Ovary (tissue), 9 donors: ENCODE measurements around the gene TRMT6. TPM values are rescaled to one million over a fixed set of nuclear protein-coding genes. Genes with fewer than 3 reads are reported as not detected.

Experiments
- DNase-seq, 5 donors: peaks; one replicate each; pipeline ENCODE4 v3.0.0-alpha.2; 2019 to 2020
- H3K27ac ChIP-seq, 2 donors: fragments of 200-600 bp; one replicate each; pipeline versions ENCODE4 v1.5.1 to v1.8.0; 2019 to 2022
- H3K27me3 ChIP-seq: fragments of 200-600 bp; one replicate; pipeline ENCODE4 v1.8.0; 2022
- H3K36me3 ChIP-seq: fragments of 200-600 bp; sonication (generic); one replicate; pipeline ENCODE4 v1.5.1; 2019
- H3K4me1 ChIP-seq: one replicate; pipeline ENCODE4 v1.8.1; 2013; ENCODE audit warnings: mild to moderate bottlenecking, moderate library complexity; ENCODE audit not compliant: insufficient read depth
- H3K4me3 ChIP-seq: fragments of 200-600 bp; sonication (generic); one replicate; pipeline ENCODE4 v1.5.1; 2017
- H3K9me3 ChIP-seq, 2 donors: fragments of 200-600 bp in 1 of 2; sonication (generic) in 1 of 2; one replicate each; pipeline versions ENCODE4 v1.5.1 to v1.8.1; 2013 to 2019; ENCODE audit warnings: mild to moderate bottlenecking in 1 of 2, moderate library complexity in 1 of 2
- EP300 ChIP-seq: sonication (generic); formaldehyde crosslinking; IDR thresholded peaks from one replicate; pipeline ENCODE4 v1.6.1; 2017; ENCODE audit warnings: antibody characterized with exemption
- POLR2A ChIP-seq: fragments of 450-650 bp; IDR thresholded peaks from one replicate; pipeline ENCODE4 v1.6.1; 2017; ENCODE audit warnings: antibody characterized with exemption, mild to moderate bottlenecking, moderate library complexity
- WGBS, 3 donors: extraction: QIAGEN DNeasy Blood & Tissue Kit in 1 of 3; methylation state at CpG; one replicate each; pipeline versions ENCODE4 v1.1.5 to v1.1.7; 2013 to 2017; 5-methylcytosine and 5-hydroxymethylcytosine counted together
- intact Hi-C, 4 donors: fragments of 100-400 bp; cut with DNase I; formaldehyde crosslinking; loops; one replicate each; pipeline versions ENCODE4 v1.11.0 to v1.15.1; 2022 to 2023
- polyA plus RNA-seq, 2 donors: library from polyadenylated mRNA; stranded (reverse); fragments of 200-250 nt in 1 of 2; fragments of 350-450 nt in 1 of 2; fragmentation: Illumina TruSeq in 1 of 2; extraction: RNeasy Lipid Tissue Mini Kit (QIAGEN cat#74804) in 1 of 2; gene quantifications; one replicate each; pipeline ENCODE4 v1.2.3, GENCODE V29; 2013 to 2014
- total RNA-seq, 7 donors: library from RNA; depleted of rRNA in 2 of 7; stranded (reverse); fragments of >200 nt in 2 of 7; fragmentation: NEBNext Ultra II Directional in 3 of 7; extraction: Animal tissue kit (Norgen Biotek cat#: 25700) in 3 of 7; gene quantifications; one replicate each; pipeline versions ENCODE4 v1.1.0 to v1.2.4, GENCODE V29; 2016 to 2023
- TF ChIP-seq, protein P1 (sequence below), 3 donors: fragments of 450-650 bp in 2 of 3; fragments of 200-600 bp in 1 of 3; IDR thresholded peaks; one replicate each; pipeline versions ENCODE4 v1.5.1 to v1.8.0; 2016 to 2022; ENCODE audit warnings: antibody characterized with exemption in 3 of 3, mild to moderate bottlenecking in 1 of 3
- donor health status: DM: no; HTN: no; CAD: no; lungs with moderate emphysema.
- donor health status: DM: no; HTN: no; CAD: no.
- donor health status: Bipolar disorder and iron deficiency.
- donor health status: DM: yes; HTN: yes; CAD: no.
- donor health status: DM: no; HTN: no; CAD: no.
- donor health status: DM: yes; HTN: yes; CAD: no.

Gene TRMT6
- total and polyA plus RNA-seq, 9 donors: 5.8 to 19.3 (median 11.5) TPM

DNA sequence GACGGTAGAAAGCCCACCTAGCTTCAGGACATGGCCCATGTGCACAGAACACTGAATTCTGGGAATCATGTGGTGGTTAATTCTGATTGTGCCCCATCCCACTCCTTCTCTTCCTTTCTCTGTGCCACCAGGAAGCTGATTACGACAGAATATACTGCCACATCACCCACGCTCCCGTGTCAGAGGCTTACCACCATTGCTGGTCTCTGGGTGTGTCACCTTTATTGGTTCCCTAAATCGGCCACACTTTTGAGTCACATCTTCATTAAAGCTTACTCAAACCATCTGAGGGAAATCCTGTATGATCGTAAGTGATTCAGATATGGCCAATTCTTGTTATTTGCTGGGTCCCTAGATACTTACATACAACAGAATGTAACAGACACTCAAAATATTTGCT is 3.1 kb downstream of the TRMT6 start:
- H3K27ac ChIP-seq: no peak overlapping the region
- H3K4me1 ChIP-seq: peaks cover 2% of the 10 kb centered on the region
- H3K9me3 ChIP-seq: no peaks in the 10 kb centered on the region
- WGBS, 3 donors: 91 to 94% (median 91%) methylated on average over 6 of the region's 6 CpGs
- no peaks in the 10 kb centered on the region for H3K27me3 ChIP-seq
- intact Hi-C loops: no loop called here
- no peaks in the 10 kb centered on the region for H3K36me3 ChIP-seq
- H3K4me3 ChIP-seq: no peak overlapping the region
- no peak for DNase-seq
- TF ChIP-seq EP300 (no peak), POLR2A (no peak)
- TF ChIP-seq, protein P1, sequence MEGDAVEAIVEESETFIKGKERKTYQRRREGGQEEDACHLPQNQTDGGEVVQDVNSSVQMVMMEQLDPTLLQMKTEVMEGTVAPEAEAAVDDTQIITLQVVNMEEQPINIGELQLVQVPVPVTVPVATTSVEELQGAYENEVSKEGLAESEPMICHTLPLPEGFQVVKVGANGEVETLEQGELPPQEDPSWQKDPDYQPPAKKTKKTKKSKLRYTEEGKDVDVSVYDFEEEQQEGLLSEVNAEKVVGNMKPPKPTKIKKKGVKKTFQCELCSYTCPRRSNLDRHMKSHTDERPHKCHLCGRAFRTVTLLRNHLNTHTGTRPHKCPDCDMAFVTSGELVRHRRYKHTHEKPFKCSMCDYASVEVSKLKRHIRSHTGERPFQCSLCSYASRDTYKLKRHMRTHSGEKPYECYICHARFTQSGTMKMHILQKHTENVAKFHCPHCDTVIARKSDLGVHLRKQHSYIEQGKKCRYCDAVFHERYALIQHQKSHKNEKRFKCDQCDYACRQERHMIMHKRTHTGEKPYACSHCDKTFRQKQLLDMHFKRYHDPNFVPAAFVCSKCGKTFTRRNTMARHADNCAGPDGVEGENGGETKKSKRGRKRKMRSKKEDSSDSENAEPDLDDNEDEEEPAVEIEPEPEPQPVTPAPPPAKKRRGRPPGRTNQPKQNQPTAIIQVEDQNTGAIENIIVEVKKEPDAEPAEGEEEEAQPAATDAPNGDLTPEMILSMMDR (IDR thresholded peaks at IDR 0.05): no peak

DNA sequence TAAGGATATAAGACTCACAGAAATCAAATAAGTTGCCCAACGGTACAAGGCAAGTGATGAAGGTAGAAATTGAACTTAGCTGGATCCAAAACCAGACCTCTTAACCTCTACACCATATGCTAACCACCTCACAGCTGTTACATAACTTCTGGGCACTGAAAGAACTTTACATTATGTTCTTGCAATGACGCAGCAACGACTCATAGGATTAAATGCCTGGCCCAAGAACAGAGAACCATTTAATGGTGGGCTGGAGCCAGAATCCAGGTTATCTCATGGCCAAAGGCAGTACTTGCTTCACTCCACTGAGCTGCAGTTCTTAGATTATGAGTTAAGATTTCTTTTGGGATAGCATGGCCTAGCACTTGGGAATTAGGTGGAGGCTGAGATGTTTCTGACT is 4.4 kb downstream of the TRMT6 start:
- intact Hi-C loops: no loop called here
- Histone ChIP-seq H3K27me3 (no peaks in the 10 kb centered on the region), H3K4me3 (no peak overlapping the region), H3K4me1 (peaks cover under 1% of the 10 kb centered on the region), H3K36me3 (no peaks in the 10 kb centered on the region), H3K9me3 (no peaks in the 10 kb centered on the region), H3K27ac (no peak overlapping the region)
- TF ChIP-seq, protein P1 (IDR thresholded peaks at IDR 0.05): no peak
- TF ChIP-seq EP300 (no peak), POLR2A (no peak)
- 85 to 88% (median 87%) methylated on average over 3 of the region's 3 CpGs for WGBS, 3 donors
- no peak for DNase-seq

DNA sequence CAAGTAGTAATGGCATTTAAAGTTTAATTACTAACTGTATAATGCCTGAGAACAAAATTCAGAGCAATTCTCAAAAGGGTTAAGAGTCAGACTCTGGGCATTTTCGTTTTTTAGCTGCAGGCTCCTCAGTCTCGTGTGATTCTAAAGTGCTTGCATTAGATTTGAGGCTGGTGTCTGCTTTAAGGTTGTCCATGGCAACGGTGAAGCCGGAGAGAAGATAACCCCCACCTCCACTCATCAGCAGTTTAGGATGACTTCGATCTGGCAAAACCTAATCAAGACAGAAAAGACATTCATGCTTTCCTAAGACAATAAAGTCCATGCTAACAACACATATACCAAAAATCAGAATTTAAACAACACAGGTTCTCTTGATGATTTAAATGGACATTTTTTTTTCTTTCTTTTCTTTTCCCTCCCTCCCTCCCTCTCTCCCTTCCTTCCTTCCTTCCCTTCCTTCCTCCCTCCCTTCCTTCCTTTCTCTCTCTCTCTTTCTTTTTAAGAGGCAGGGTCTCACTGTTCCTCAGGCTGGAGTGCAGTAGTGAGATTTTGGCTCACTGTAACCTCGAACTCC is 11.8 kb downstream of the TRMT6 start:
- Histone ChIP-seq H3K36me3 (no peaks in the 10 kb centered on the region), H3K27me3 (no peaks in the 10 kb centered on the region), H3K9me3 (no peaks in the 10 kb centered on the region), H3K4me1 (no peaks in the 10 kb centered on the region), H3K4me3 (no peak overlapping the region), H3K27ac (no peak overlapping the region)
- no peak for DNase-seq
- intact Hi-C loops: no loop called here
- WGBS, 3 donors: 48 to 69% (median 55%) methylated on average over 6 of the region's 6 CpGs
- no peak for TF ChIP-seq POLR2A

DNA sequence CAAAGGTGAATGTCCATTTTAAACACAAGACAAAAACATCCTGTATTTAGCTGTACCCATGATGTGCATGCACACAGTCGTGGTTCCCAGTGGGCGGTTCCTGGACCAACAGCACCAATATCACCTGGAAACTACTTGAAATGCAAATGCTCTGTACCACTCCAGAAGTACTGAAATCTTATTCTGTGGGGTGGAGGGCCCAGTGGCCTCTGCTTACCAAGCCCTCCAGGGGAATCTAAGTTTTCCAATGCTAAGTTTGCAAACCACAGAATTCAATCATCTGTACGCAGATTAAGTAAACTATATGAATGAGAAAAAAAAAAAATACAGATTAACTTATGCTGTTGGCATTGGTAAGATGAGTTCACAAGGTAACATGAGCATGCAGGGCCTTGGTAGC is 14.1 kb downstream of the TRMT6 start:
- Histone ChIP-seq H3K4me1 (no peaks in the 10 kb centered on the region), H3K4me3 (no peak overlapping the region), H3K27me3 (no peaks in the 10 kb centered on the region), H3K9me3 (no peaks in the 10 kb centered on the region), H3K27ac (no peak overlapping the region), H3K36me3 (no peaks in the 10 kb centered on the region)
- intact Hi-C loops: no loop called here
- 70 to 76% (median 74%) methylated on average over 3 of the region's 3 CpGs for WGBS, 3 donors
- no peak for TF ChIP-seq EP300
- TF ChIP-seq, protein P1 (IDR thresholded peaks at IDR 0.05): no peak
- TF ChIP-seq POLR2A: no peak
- DNase-seq: no peak

DNA sequence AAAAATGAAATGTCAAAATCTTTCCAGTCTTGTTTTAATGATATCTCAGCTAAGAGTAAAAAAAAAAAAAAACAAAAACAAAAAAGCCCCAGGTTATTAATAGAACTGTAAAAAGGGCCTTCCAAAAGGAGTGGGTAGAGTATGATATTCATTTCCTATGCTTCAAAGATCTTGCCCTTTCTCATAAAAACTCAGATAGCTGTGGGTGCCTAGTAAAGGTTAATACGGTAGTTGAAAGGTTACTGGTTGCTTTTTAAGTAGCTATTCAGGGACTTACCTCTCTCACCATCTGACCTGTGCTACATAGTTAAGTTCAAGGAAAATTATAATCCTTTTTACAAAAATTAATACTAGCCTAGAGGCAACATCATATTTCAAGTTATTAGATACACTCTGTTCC is 14.9 kb downstream of the TRMT6 start:
- no peak overlapping the region for H3K27ac ChIP-seq

More for the DNA sequence above, 14.9 kb downstream of the TRMT6 start:
- Histone ChIP-seq H3K4me3 (no peak overlapping the region), H3K36me3 (no peaks in the 10 kb centered on the region), H3K27me3 (no peaks in the 10 kb centered on the region), H3K4me1 (no peaks in the 10 kb centered on the region), H3K9me3 (no peaks in the 10 kb centered on the region)
- WGBS, 3 donors: 49 to 69% (median 51%) methylated on average over 1 of the region's 1 CpG
- no peak for TF ChIP-seq EP300
- TF ChIP-seq, protein P1 (IDR thresholded peaks at IDR 0.05): no peak
- TF ChIP-seq POLR2A: no peak
- intact Hi-C loops: no loop called here
- no peak for DNase-seq
